ENCODE data around the gene CHCHD1.

Gene CHCHD1

DNA sequence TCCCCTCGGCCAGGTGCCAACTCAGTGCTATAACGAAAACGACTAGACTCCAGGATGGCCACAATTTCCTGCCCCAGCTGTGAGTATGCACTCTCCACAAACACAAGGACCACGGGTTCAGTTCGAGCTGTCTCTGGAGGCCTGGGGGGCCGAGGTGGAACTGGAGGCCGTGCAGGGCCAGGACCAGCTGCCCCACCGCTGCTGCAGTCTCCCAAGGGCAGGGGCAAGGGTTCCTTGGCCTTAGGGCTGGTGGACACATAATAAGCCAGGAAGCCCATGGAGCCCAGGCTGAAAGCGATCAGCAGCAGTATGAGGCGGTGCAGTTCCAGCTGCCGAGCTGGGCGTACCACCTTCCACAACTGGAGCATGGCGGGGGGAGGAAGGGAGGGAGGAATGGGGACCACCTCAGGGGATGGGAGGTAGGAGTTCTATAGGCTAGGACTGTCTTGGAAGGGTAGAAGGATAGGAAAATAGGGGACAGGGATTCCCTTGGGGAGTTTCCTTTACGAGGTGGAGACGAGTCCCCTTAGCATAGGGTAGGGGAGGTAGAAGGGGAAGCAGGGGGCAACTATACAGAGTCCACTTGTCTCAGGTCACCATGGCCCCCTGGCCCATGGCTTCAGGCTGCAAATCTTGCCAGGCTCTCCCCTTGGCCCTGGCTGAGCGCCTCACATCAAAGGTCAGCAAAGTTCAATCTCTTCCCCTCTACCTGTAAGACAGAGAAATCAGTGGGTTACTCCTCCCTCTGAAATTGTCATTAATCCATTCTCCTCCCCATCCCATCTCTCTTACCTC is 26.4 kb downstream of the CHCHD1 start:
- H3K4me3 ChIP-seq (ENCODE audit: low read length): no peak overlapping the region
- no peaks in the 10 kb centered on the region for H3K27me3 ChIP-seq (ENCODE audit: insufficient read depth, low read length)
- no peaks in the 10 kb centered on the region; the same call in 1 of the 2 replicates for H3K4me1 ChIP-seq (ENCODE audit: insufficient read depth, low read length)
- no peaks in the 10 kb centered on the region for H3K9me3 ChIP-seq (ENCODE audit: insufficient read depth, low read depth, low read length)
- H3K9ac ChIP-seq (ENCODE audit: low read depth, low read length): no peak overlapping the region
- H3K36me3 ChIP-seq (ENCODE audit: insufficient read depth, low read depth, low read length): peaks cover 43% of the 10 kb centered on the region
- no peak overlapping the region for H3K27ac ChIP-seq (ENCODE audit: low read length)

GRCh38 chr10:73809061-73809818 is 27.4 kb downstream of the CHCHD1 start:
- Histone ChIP-seq H3K27me3 (ENCODE audit: insufficient read depth, low read length) (no peaks in the 10 kb centered on the region), H3K36me3 (ENCODE audit: insufficient read depth, low read depth, low read length) (peaks cover 42% of the 10 kb centered on the region), H3K9ac (ENCODE audit: low read depth, low read length) (no peak overlapping the region), H3K27ac (ENCODE audit: low read length) (no peak overlapping the region), H3K9me3 (ENCODE audit: insufficient read depth, low read depth, low read length) (no peaks in the 10 kb centered on the region), H3K4me1 (ENCODE audit: insufficient read depth, low read length) (no peaks in the 10 kb centered on the region; the same call in 1 of the 2 replicates), H3K4me3 (ENCODE audit: low read length) (no peak overlapping the region)

- Histone ChIP-seq H3K4me1 (ENCODE audit: insufficient read depth, low read length) (no peaks in the 10 kb centered on the region; the same call in 1 of the 2 replicates), H3K36me3 (ENCODE audit: insufficient read depth, low read depth, low read length) (peaks cover 46% of the 10 kb centered on the region), H3K27me3 (ENCODE audit: insufficient read depth, low read length) (no peaks in the 10 kb centered on the region)
Observed at GRCh38 chr10:73810358-73810734, 28.5 kb downstream of the CHCHD1 start.

GRCh38 chr10:73810735-73811465 is 29.1 kb downstream of the CHCHD1 start:
- no peaks in the 10 kb centered on the region for H3K27me3 ChIP-seq (ENCODE audit: insufficient read depth, low read length)
- H3K4me1 ChIP-seq (ENCODE audit: insufficient read depth, low read length): no peaks in the 10 kb centered on the region; the same call in 1 of the 2 replicates
- no peak overlapping the region for H3K27ac ChIP-seq (ENCODE audit: low read length)
- H3K36me3 ChIP-seq (ENCODE audit: insufficient read depth, low read depth, low read length): peaks cover 41% of the 10 kb centered on the region
- H3K9me3 ChIP-seq (ENCODE audit: insufficient read depth, low read depth, low read length): no peaks in the 10 kb centered on the region
- H3K9ac ChIP-seq (ENCODE audit: low read depth, low read length): peak overlapping the region; percentile 67; the same call in 1 of the 2 replicates
- H3K4me3 ChIP-seq (ENCODE audit: low read length): peak overlapping the region; percentile 76

More at GRCh38 chr10:73810358-73810734, 28.5 kb downstream of the CHCHD1 start:
- no peaks in the 10 kb centered on the region for H3K9me3 ChIP-seq (ENCODE audit: insufficient read depth, low read depth, low read length)
- H3K9ac ChIP-seq (ENCODE audit: low read depth, low read length): peak overlapping the region; percentile 67; the same call in 1 of the 2 replicates
- H3K27ac ChIP-seq (ENCODE audit: low read length): no peak overlapping the region
- H3K4me3 ChIP-seq (ENCODE audit: low read length): peak overlapping the region; percentile 76

DNA sequence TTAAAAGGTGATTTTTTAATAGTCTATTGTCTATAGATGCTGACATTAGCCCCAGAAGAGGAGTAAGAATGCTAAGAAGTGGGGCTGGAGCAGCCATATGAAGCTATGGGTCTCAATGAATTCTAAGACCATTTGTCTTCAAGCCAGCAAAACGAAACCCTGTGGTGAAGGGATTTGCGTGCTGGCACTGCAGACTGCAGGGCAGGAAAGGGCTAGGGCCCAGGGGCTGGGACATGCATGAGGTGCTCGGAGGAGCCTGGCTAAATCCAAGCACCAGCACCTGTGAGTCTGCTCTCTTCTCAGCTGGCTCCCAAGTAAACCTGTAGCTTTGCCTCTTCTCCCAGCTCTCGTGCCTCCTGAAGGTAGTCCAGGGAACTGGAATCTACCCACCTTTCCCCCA is 30.8 kb downstream of the CHCHD1 start:
- Histone ChIP-seq H3K4me1 (ENCODE audit: insufficient read depth, low read length) (no peaks in the 10 kb centered on the region; the same call in 1 of the 2 replicates), H3K9ac (ENCODE audit: low read depth, low read length) (no peak overlapping the region), H3K4me3 (ENCODE audit: low read length) (no peak overlapping the region), H3K27me3 (ENCODE audit: insufficient read depth, low read length) (no peaks in the 10 kb centered on the region), H3K36me3 (ENCODE audit: insufficient read depth, low read depth, low read length) (peaks cover 34% of the 10 kb centered on the region), H3K27ac (ENCODE audit: low read length) (no peak overlapping the region), H3K9me3 (ENCODE audit: insufficient read depth, low read depth, low read length) (no peaks in the 10 kb centered on the region)

DNA sequence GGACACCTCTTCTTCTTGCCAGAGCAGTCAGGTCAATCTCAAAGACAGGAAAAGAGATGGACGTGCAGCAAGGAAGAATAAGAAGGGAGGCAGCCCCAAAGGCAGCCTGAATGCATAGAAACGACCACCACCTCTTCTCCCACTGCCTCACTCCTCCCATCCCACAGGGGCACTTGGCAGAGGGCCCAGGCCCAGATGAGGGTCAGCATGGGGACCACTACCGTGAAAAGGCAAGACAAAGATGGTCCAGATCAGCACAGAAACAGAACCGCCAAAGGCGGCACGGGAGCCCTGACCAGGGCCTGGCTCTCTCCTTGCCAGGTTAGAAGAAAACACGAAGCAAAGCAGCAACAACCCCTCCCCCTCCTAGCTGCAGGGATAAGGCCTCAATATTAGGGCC is 31.5 kb downstream of the CHCHD1 start:
- Histone ChIP-seq H3K4me3 (ENCODE audit: low read length) (no peak overlapping the region), H3K27ac (ENCODE audit: low read length) (no peak overlapping the region), H3K9ac (ENCODE audit: low read depth, low read length) (no peak overlapping the region), H3K4me1 (ENCODE audit: insufficient read depth, low read length) (no peaks in the 10 kb centered on the region; the same call in 1 of the 2 replicates), H3K36me3 (ENCODE audit: insufficient read depth, low read depth, low read length) (peaks cover 27% of the 10 kb centered on the region), H3K9me3 (ENCODE audit: insufficient read depth, low read depth, low read length) (no peaks in the 10 kb centered on the region), H3K27me3 (ENCODE audit: insufficient read depth, low read length) (no peaks in the 10 kb centered on the region)

- peaks cover 26% of the 10 kb centered on the region for H3K36me3 ChIP-seq (ENCODE audit: insufficient read depth, low read depth, low read length)
- H3K27me3 ChIP-seq (ENCODE audit: insufficient read depth, low read length): no peaks in the 10 kb centered on the region
- H3K4me3 ChIP-seq (ENCODE audit: low read length): no peak overlapping the region
- H3K4me1 ChIP-seq (ENCODE audit: insufficient read depth, low read length): no peaks in the 10 kb centered on the region; the same call in 1 of the 2 replicates
- no peak overlapping the region for H3K27ac ChIP-seq (ENCODE audit: low read length)
- no peaks in the 10 kb centered on the region for H3K9me3 ChIP-seq (ENCODE audit: insufficient read depth, low read depth, low read length)
- no peak overlapping the region for H3K9ac ChIP-seq (ENCODE audit: low read depth, low read length)
Observed at GRCh38 chr10:73814276-73814895, 32.5 kb downstream of the CHCHD1 start.

DNA sequence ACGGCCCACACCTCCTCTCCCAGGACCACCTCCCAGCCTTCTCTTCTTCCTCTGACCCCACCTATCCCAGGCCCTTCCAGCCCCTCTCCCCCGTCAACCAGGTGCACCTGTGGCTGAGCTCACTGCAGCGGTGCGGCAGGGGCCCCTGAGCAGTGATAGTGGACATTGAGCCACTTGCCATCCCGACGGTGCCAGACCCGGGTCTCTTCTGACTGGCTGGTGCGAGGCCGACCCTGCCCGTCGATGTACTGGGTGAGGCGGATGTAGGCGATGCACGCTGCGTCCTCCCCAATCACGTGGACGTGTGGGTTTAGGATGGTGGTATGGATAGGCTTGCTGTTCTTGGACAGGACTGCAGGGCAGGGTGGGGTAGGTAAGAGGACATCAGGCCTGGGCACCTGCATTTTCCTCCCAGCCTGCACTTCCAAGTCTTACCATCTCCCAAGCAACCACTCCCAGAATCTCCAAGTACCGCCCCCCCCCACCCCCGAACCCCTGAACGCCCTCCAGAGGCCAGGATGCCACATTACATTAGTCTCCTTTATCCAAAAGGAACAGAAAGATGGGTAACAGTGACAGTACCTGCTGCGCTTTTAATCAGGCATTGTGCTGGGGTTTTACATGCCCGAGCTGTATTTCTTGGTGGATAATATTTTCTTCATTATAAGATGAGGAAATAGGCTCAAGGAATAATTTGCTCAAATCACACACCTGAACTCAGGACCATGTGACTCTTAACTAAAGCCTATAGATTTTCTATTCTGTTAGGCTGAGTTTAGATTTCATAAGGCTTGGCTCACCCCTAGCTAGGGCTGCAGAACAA is 33.3 kb downstream of the CHCHD1 start:
- Histone ChIP-seq H3K9ac (ENCODE audit: low read depth, low read length) (no peak overlapping the region), H3K27ac (ENCODE audit: low read length) (no peak overlapping the region), H3K4me1 (ENCODE audit: insufficient read depth, low read length) (no peaks in the 10 kb centered on the region; the same call in 1 of the 2 replicates), H3K4me3 (ENCODE audit: low read length) (no peak overlapping the region), H3K9me3 (ENCODE audit: insufficient read depth, low read depth, low read length) (no peaks in the 10 kb centered on the region), H3K27me3 (ENCODE audit: insufficient read depth, low read length) (no peaks in the 10 kb centered on the region), H3K36me3 (ENCODE audit: insufficient read depth, low read depth, low read length) (peaks cover 26% of the 10 kb centered on the region)

GRCh38 chr10:73815719-73816030 is 33.8 kb downstream of the CHCHD1 start:
- peaks cover 26% of the 10 kb centered on the region for H3K36me3 ChIP-seq (ENCODE audit: insufficient read depth, low read depth, low read length)
- H3K9ac ChIP-seq (ENCODE audit: low read depth, low read length): no peak overlapping the region
- no peak overlapping the region for H3K27ac ChIP-seq (ENCODE audit: low read length)

DNA sequence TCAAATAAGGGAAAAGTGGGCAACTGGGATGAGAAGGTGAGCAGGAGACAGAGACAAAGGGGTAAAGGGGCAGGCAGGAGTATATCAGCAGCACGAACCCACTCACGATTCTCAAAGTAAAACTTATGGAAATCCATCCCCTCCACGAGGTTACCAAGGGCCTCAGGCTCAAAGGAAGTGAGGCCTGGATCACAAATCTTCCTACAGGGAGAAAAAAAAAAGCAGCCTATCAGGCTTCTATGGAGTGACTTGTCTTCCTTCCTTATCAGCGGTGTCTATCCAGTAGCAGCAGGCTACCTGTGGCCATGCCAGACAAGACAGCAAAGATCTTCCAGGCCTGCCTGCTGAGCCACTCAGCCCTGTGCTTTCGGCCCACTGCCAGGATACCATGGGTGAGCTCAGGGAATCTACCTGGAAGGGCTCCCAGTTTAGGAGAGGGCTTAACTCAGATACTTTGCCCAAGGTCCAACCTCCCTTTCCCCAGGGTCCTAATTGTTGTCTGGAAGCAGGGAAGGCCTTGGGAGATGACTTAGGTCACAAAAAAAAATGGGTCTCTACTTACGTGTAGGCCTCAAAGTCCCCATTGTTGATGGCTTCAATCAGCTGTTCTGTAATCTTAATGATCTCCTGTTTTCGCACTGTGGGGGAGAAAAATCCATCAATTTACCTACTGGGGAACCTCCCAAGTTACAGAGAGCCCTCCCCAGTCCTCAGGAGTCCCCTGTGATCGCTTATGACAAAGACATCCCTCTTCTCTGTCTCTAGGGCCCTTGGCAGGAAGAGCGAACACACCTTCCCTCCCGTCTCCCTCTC is 35.3 kb downstream of the CHCHD1 start:
- no peak overlapping the region for H3K4me3 ChIP-seq (ENCODE audit: low read length)
- no peaks in the 10 kb centered on the region; the same call in 1 of the 2 replicates for H3K4me1 ChIP-seq (ENCODE audit: insufficient read depth, low read length)
- peaks cover 26% of the 10 kb centered on the region for H3K36me3 ChIP-seq (ENCODE audit: insufficient read depth, low read depth, low read length)
- no peaks in the 10 kb centered on the region for H3K27me3 ChIP-seq (ENCODE audit: insufficient read depth, low read length)
- no peaks in the 10 kb centered on the region for H3K9me3 ChIP-seq (ENCODE audit: insufficient read depth, low read depth, low read length)
- no peak overlapping the region for H3K27ac ChIP-seq (ENCODE audit: low read length)
- no peak overlapping the region for H3K9ac ChIP-seq (ENCODE audit: low read depth, low read length)

More at GRCh38 chr10:73815719-73816030, 33.8 kb downstream of the CHCHD1 start:
- Histone ChIP-seq H3K4me1 (ENCODE audit: insufficient read depth, low read length) (no peaks in the 10 kb centered on the region; the same call in 1 of the 2 replicates), H3K27me3 (ENCODE audit: insufficient read depth, low read length) (no peaks in the 10 kb centered on the region), H3K9me3 (ENCODE audit: insufficient read depth, low read depth, low read length) (no peaks in the 10 kb centered on the region), H3K4me3 (ENCODE audit: low read length) (no peak overlapping the region)

All from iPS-20b (cell line).